Endothelial cell of umbilical vein (primary cell): ENCODE results near the gene CLASRP. TPM values are rescaled to one million over a fixed set of nuclear protein-coding genes. Genes with fewer than 3 reads are reported as not detected.

Source experiments
- BruUV-seq: library from RNA; stranded (reverse); fragments of 400-500 nt; replicated peaks from 2 replicates; lab custom pipeline; 2021; lab: Mats Ljungman, UMichigan
- CTCF ChIA-PET: fragments of 300-600, 350-600 bp; sonication (Branson Sonifier 250); formaldehyde crosslinking; loops from one replicate; lab custom pipeline; 2021; ENCODE audit warnings: antibody characterized with exemption, inconsistent platforms; lab: Charles Lee
- POLR2A ChIA-PET: fragments of 300-600, 350-600 bp; sonication (Branson Sonifier 250); formaldehyde crosslinking; loops from one replicate; lab custom pipeline; 2021; ENCODE audit warnings: antibody characterized with exemption, inconsistent platforms; lab: Charles Lee
- DNase-seq: peaks from one replicate; pipeline ENCODE4 v3.0.0-alpha.2; 2011; ENCODE audit warnings: low read depth, low spot score
- FAIRE-seq: peaks from 2 replicates; lab custom pipeline; 2011; peaks lifted over from hg19 to GRCh38; lab: Jason Lieb, UNC
- H2AFZ ChIP-seq: 2 replicates; pipeline ENCODE4 v1.6.0; 2012; ENCODE audit warnings: low read depth, low read length, control low read depth, inconsistent platforms
- H3K27ac ChIP-seq: 2 replicates; pipeline ENCODE4 v1.5.1; 2011; ENCODE audit warnings: low read depth, mild to moderate bottlenecking, control low read depth, low read length, moderate library complexity; ENCODE audit not compliant: insufficient read depth
- H3K27me3 ChIP-seq, 2 experiments: 2 replicates each; pipeline versions ENCODE4 v1.6.0 to v1.6.1; 2011; ENCODE audit warnings: low read length in 2 of 2, mixed read lengths in 1 of 2; ENCODE audit not compliant: control insufficient read depth in 2 of 2, insufficient read depth in 2 of 2
- H3K36me3 ChIP-seq, 2 experiments: 2 replicates in 1 of 2; 3 replicates in 1 of 2; pipeline ENCODE4 v1.5.1; 2011; ENCODE audit warnings: low read length in 2 of 2, mild to moderate bottlenecking in 1 of 2, moderate library complexity in 1 of 2; ENCODE audit not compliant: control insufficient read depth in 2 of 2, insufficient read depth in 2 of 2; ENCODE audit errors: extremely low read depth in 1 of 2
- H3K4me1 ChIP-seq: 3 replicates; pipeline ENCODE4 v1.5.1; 2011; ENCODE audit warnings: mild to moderate bottlenecking, low read length; ENCODE audit not compliant: control insufficient read depth, insufficient read depth; ENCODE audit errors: extremely low read depth
- H3K4me2 ChIP-seq: 2 replicates; pipeline ENCODE4 v1.6.1; 2011; ENCODE audit warnings: low read length, control low read depth, mixed read lengths; ENCODE audit not compliant: insufficient read depth
- H3K4me3 ChIP-seq, 3 experiments: fragments of 200-600 bp in 1 of 3; sonication (generic), shearing (Covaris generic) in 1 of 3; replicated peaks in 1 of 3; 2 replicates each; pipeline ENCODE4 v1.5.1; 2011 to 2016; ENCODE audit warnings: control low read depth in 3 of 3, low read length in 3 of 3, mild to moderate bottlenecking in 2 of 3, inconsistent platforms in 1 of 3, low read depth in 1 of 3, moderate library complexity in 1 of 3; ENCODE audit not compliant: insufficient read depth in 1 of 3
- H3K79me2 ChIP-seq: 2 replicates; pipeline ENCODE4 v1.6.0; 2012; ENCODE audit warnings: low read length, inconsistent platforms; ENCODE audit not compliant: control insufficient read depth, insufficient read depth
- H3K9ac ChIP-seq: replicated peaks from 2 replicates; pipeline ENCODE3; 2011; ENCODE audit warnings: low read length, control low read depth; ENCODE audit not compliant: insufficient read depth; ENCODE audit errors: extremely low read depth
- H3K9me1 ChIP-seq: replicated peaks from 3 replicates; pipeline ENCODE4 v1.6.0; 2011; ENCODE audit warnings: mild to moderate bottlenecking, low read length; ENCODE audit not compliant: control insufficient read depth, insufficient read depth; ENCODE audit errors: extremely low read depth
- H3K9me3 ChIP-seq: replicated peaks from 2 replicates; pipeline ENCODE4 v1.5.1; 2012; ENCODE audit warnings: low read length, inconsistent platforms; ENCODE audit not compliant: control insufficient read depth, insufficient read depth
- H4K20me1 ChIP-seq: replicated peaks from 2 replicates; pipeline ENCODE3; 2011; ENCODE audit warnings: mild to moderate bottlenecking, low read length; ENCODE audit not compliant: control insufficient read depth, insufficient read depth; ENCODE audit errors: extremely low read depth
- EZH2 ChIP-seq: IDR thresholded peaks from 2 replicates; pipeline ENCODE4 v1.6.1; 2012; ENCODE audit warnings: borderline replicate concordance, low read depth, mild to moderate bottlenecking, moderate library complexity, low read length, inconsistent platforms; ENCODE audit not compliant: severe bottlenecking
- FOS ChIP-seq: IDR thresholded peaks from 2 replicates; pipeline ENCODE4 v1.6.1; 2011; ENCODE audit warnings: mild to moderate bottlenecking, low read length, moderate library complexity, borderline replicate concordance; ENCODE audit not compliant: insufficient read depth
- GATA2 ChIP-seq: IDR thresholded peaks from 2 replicates; pipeline ENCODE4 v1.7.0; 2011; ENCODE audit warnings: low read depth, mild to moderate bottlenecking, moderate library complexity, mixed read lengths, low read length; ENCODE audit not compliant: insufficient read length, insufficient read depth
- JUN ChIP-seq: IDR thresholded peaks from 2 replicates; pipeline ENCODE4 v1.6.1; 2011; ENCODE audit warnings: borderline replicate concordance, low read depth; ENCODE audit not compliant: insufficient read length, insufficient read depth
- MYC ChIP-seq: IDR thresholded peaks from one replicate; pipeline ENCODE4 v1.6.1; 2011; ENCODE audit warnings: mild to moderate bottlenecking, low read depth, low read length
- POLR2A ChIP-seq: IDR thresholded peaks from 2 replicates; pipeline ENCODE4 v1.6.1; 2012; ENCODE audit warnings: low read depth, mild to moderate bottlenecking, control low read depth, low read length
- POLR2AphosphoS5 ChIP-seq: IDR thresholded peaks from 2 replicates; pipeline ENCODE4 v1.6.1; 2012; ENCODE audit warnings: low read depth, mild to moderate bottlenecking, control low read depth, low read length, moderate library complexity; ENCODE audit not compliant: insufficient read depth
- dilution Hi-C: fragments of 300-500 bp; cut with MboI; formaldehyde crosslinking; loops from one replicate; pipeline ENCODE4 v1.15.0; 2019; ENCODE audit warnings: low sequenced_read_pairs; ENCODE audit not compliant: extremely low pct_ligation_motif_present
- intact Hi-C: fragments of 100-400 bp; cut with micrococcal nuclease; formaldehyde crosslinking; loops from one replicate; pipeline ENCODE4 v1.10.0; 2022
- polyA plus RNA-seq, 4 experiments: library from polyadenylated mRNA; depleted of rRNA in 3 of 4; stranded (reverse) in 3 of 4; unstranded in 1 of 4; fragments of >200 nt; gene quantifications; 2 replicates each; pipeline versions ENCODE4 v1.2.1 to v1.2.3, GENCODE V29; 2011 to 2012; ENCODE audit warnings: missing spikeins in 1 of 4
- total RNA-seq: library from RNA; stranded (reverse); gene quantifications from 2 replicates; pipeline ENCODE4 v1.2.3, GENCODE V29; 2021
- TF ChIP-seq, protein P1 (sequence below), 2 donors: IDR thresholded peaks; 1 replicate in 1 of 2; 2 replicates in 1 of 2; pipeline ENCODE4 v1.5.1; 2011; ENCODE audit warnings: low read length in 2 of 2, mild to moderate bottlenecking in 2 of 2, moderate library complexity in 2 of 2, control low read depth in 1 of 2, inconsistent platforms in 1 of 2, low read depth in 1 of 2; ENCODE audit not compliant: insufficient read depth in 1 of 2; ENCODE audit errors: extremely low read depth in 1 of 2
- TF ChIP-seq, protein P2 (sequence below): IDR thresholded peaks from 2 replicates; pipeline ENCODE4 v1.6.1; 2011; ENCODE audit not compliant: insufficient read depth, insufficient read length

Gene CLASRP
- total and polyA plus RNA-seq, 2 donors (not counting 3 experiments of a cell fraction or from before 2014, with no cell fraction given), result 40.7 to 70.7 TPM

DNA sequence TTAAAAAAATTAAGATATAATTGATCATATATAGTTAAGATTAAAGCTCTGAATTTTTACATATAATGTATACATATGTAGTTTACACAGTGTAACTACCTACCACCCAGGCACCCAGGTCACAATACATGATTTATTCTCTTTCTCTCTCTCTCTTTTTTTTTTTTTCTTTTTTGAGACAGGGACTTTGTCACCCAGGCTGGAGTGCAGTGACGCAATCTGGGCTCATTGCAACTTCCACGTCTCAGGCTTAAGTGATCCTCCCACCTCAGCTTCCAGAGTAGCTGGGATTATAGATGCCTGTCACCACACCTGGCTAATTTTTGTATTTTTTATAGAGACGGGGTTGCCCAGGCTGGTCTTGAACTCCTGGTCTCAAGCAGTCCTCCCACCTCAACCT, 18.8 kb upstream of the CLASRP start:
- DNase-seq, result no peak
- H3K79me2 ChIP-seq, result no peaks in the 10 kb centered on the region
- no peak overlapping the region for H3K9ac ChIP-seq
- H3K4me3 ChIP-seq, result no peak overlapping the region
- no peak overlapping the region for H3K4me2 ChIP-seq
- no peaks in the 10 kb centered on the region for H3K9me1 ChIP-seq
- no peak overlapping the region for H2AFZ ChIP-seq
- CTCF ChIA-PET, result interaction anchor here (1.2 kb wide), 1 partner anchor 20 kb away, joined by 4 read pairs; no protein-coding TSS in a partner anchor
- dilution Hi-C loops (no loop called here), intact Hi-C loops (no loop called here)
- no peaks in the 10 kb centered on the region for H3K27me3 ChIP-seq
- no TSS peak for BruUV-seq
- no peak for FAIRE-seq
- no peaks in the 10 kb centered on the region for H3K36me3 ChIP-seq
- no peak for TF ChIP-seq FOS
- TF ChIP-seq JUN, result no peak
- TF ChIP-seq EZH2, result no peak
- no peak for TF ChIP-seq POLR2AphosphoS5
- TF ChIP-seq MYC, result no peak
- TF ChIP-seq, protein P1, sequence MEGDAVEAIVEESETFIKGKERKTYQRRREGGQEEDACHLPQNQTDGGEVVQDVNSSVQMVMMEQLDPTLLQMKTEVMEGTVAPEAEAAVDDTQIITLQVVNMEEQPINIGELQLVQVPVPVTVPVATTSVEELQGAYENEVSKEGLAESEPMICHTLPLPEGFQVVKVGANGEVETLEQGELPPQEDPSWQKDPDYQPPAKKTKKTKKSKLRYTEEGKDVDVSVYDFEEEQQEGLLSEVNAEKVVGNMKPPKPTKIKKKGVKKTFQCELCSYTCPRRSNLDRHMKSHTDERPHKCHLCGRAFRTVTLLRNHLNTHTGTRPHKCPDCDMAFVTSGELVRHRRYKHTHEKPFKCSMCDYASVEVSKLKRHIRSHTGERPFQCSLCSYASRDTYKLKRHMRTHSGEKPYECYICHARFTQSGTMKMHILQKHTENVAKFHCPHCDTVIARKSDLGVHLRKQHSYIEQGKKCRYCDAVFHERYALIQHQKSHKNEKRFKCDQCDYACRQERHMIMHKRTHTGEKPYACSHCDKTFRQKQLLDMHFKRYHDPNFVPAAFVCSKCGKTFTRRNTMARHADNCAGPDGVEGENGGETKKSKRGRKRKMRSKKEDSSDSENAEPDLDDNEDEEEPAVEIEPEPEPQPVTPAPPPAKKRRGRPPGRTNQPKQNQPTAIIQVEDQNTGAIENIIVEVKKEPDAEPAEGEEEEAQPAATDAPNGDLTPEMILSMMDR (IDR thresholded peaks at IDR 0.05; ENCODE audit: extremely low read depth in 1 of 2, insufficient read depth in 1 of 2, low read depth in 1 of 2, low read length in 2 of 2), result no peak
- no peak for TF ChIP-seq POLR2A
- TF ChIP-seq, protein P2, sequence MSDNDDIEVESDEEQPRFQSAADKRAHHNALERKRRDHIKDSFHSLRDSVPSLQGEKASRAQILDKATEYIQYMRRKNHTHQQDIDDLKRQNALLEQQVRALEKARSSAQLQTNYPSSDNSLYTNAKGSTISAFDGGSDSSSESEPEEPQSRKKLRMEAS, result no peak
- TF ChIP-seq GATA2, result no peak
- no peaks in the 10 kb centered on the region for H3K9me3 ChIP-seq
- H3K4me1 ChIP-seq, result no peaks in the 10 kb centered on the region
- POLR2A ChIA-PET, result no interaction called here
- no peaks in the 10 kb centered on the region for H4K20me1 ChIP-seq
- H3K27ac ChIP-seq, result no peak overlapping the region
